HepG2 (cell line): Measurements from ENCODE around the gene NFXL1.
"Not testable (repeated sequence)": the region's sequence is repeated elsewhere in the genome, so short reads cannot be mapped to it uniquely, and the experiment has no call there.

Experiments
- CTCF ChIP-seq: sonication (generic); formaldehyde crosslinking; IDR thresholded peaks from 2 replicates; pipeline ENCODE4 v1.5.0; 2020; ENCODE audit warnings: mild to moderate bottlenecking, missing genetic modification reagents, moderate library complexity
- POLR2A ChIP-seq, 2 experiments: IDR thresholded peaks; 2 replicates each; pipeline ENCODE4 v1.6.1; 2011; ENCODE audit warnings: low read depth in 2 of 2, low read length in 2 of 2, mild to moderate bottlenecking in 1 of 2, moderate library complexity in 1 of 2; ENCODE audit not compliant: insufficient read depth in 1 of 2
- ZNF10 ChIP-seq: sonication (generic); formaldehyde crosslinking; IDR thresholded peaks from 2 replicates; pipeline ENCODE4 v1.4.0; 2020; ENCODE audit warnings: mild to moderate bottlenecking, low read depth, missing genetic modification reagents, borderline replicate concordance

GRCh38 chr4:47917163-47917562, 2.8 kb upstream of the NFXL1 start:
- not testable (repeated sequence) for TF ChIP-seq ZNF10; CTCF (CRISPR knock-in tag); POLR2A (IDR thresholded peaks at IDR 0.05; ENCODE audit: insufficient read depth in 1 of 2, low read depth in 2 of 2, low read length in 2 of 2)
